Measurements from ENCODE around the gene TBC1D2B. TPM values are rescaled to one million over a fixed set of nuclear protein-coding genes. Genes with fewer than 3 reads are reported as not detected.

Gene TBC1D2B
- total and polyA plus RNA-seq, 8 donors: 37.6 to 64.9 (median 49.2) TPM

DNA sequence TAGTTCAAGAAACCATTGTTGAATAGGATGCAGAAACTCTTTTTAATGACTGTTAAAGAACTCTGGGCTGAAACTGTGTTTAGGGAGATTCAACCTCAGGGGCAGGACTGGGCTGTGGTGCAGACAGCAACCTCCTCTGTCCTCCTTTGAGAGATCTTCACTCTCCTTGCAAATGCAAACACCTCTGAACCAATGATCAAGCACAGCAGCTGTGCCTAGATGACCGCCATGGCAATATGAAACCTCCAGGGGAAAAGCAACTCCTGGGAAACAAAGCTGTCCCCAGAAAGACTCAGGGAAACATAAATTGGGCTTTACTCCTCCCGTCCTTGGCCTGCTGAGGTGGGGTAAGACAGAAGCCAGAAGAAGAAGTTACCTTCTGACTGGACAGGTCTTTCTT, 52.6 kb downstream of the TBC1D2B start:
- H3K4me3 ChIP-seq: no peak overlapping the region
- intact Hi-C loops (cut with DNase I): no loop called here
- H3K4me1 ChIP-seq: peaks cover 20 to 37% of the 10 kb centered on the region in 2 donors
- H3K9me3 ChIP-seq: no peaks in the 10 kb centered on the region
- TF ChIP-seq, protein P1, sequence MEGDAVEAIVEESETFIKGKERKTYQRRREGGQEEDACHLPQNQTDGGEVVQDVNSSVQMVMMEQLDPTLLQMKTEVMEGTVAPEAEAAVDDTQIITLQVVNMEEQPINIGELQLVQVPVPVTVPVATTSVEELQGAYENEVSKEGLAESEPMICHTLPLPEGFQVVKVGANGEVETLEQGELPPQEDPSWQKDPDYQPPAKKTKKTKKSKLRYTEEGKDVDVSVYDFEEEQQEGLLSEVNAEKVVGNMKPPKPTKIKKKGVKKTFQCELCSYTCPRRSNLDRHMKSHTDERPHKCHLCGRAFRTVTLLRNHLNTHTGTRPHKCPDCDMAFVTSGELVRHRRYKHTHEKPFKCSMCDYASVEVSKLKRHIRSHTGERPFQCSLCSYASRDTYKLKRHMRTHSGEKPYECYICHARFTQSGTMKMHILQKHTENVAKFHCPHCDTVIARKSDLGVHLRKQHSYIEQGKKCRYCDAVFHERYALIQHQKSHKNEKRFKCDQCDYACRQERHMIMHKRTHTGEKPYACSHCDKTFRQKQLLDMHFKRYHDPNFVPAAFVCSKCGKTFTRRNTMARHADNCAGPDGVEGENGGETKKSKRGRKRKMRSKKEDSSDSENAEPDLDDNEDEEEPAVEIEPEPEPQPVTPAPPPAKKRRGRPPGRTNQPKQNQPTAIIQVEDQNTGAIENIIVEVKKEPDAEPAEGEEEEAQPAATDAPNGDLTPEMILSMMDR (IDR thresholded peaks at IDR 0.05): no peak
- peak overlapping the region; percentile 49 to 81 for H3K27ac ChIP-seq
- ATAC-seq (no peak), DNase-seq (no peak)
- H3K27me3 ChIP-seq: no peaks in the 10 kb centered on the region
- H3K36me3 ChIP-seq: peaks cover 5 to 89% of the 10 kb centered on the region in 2 donors

DNA sequence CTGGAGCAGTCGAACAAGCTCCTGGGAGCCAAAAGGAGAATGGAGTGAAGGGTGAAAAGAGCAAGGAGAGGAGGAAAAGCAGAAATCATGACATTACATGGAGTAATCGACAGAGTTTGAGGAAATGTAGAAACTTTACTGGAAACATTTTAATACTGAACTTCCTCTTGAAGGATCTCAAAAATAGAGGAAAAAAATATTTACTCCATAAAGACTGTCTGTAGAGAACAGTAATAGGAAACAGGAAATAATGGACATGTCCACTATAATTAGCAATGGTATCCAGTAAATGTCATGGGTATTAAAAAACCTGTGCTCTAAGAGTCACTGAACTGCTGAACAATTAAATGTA, 53.0 kb downstream of the TBC1D2B start:
- Histone ChIP-seq H3K4me1 (peaks cover 20 to 40% of the 10 kb centered on the region in 2 donors), H3K27me3 (no peaks in the 10 kb centered on the region), H3K4me3 (no peak overlapping the region), H3K9me3 (no peaks in the 10 kb centered on the region), H3K27ac (peak overlapping the region; percentile 49 to 81), H3K36me3 (peaks cover 2 to 85% of the 10 kb centered on the region in 2 donors)
- intact Hi-C loops (cut with DNase I): no loop called here
- ATAC-seq: peak; percentile 15
- TF ChIP-seq, protein P1 (IDR thresholded peaks at IDR 0.05): no peak
- no peak for DNase-seq

DNA sequence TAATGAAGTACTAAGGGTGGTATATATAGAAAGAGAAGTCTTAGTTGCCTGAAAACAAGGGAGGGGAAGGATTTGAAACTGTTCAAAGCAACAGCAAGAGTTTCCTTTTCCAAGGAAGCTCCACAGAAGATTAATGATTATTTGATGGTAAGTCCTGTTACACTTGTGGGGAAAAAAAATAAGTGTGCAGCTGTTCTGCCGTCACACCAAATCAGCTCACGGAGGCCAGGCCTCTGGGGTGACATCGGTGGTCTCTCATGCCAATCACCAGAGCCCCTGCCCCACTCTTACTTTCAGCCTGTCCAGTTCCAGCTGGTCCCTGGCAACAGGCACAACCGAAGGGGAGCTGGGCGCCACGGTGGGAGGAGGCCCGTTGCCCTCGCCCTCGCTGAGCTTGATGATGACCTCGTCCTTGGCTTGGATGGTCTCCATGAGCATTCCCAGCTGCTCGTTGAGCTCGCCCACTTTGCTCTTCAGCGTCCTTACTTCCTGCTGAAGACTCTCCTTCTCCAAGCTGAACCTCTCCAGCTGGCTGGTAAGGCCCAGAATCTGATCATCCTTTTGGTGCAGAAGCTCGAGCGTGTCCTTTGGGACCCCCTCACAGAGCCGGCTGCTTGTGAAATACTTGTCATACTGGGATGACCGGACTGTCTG, 53.5 kb downstream of the TBC1D2B start:
- Histone ChIP-seq H3K4me3 (no peak overlapping the region), H3K4me1 (peaks cover 20 to 45% of the 10 kb centered on the region in 2 donors), H3K27ac (peak overlapping the region; percentile 49 to 81), H3K27me3 (no peaks in the 10 kb centered on the region), H3K9me3 (no peaks in the 10 kb centered on the region), H3K36me3 (peaks cover 0 to 80% of the 10 kb centered on the region in 2 donors)
- DNase-seq: peak in 3 of 4 donors; percentile 76 to 85 (median 76)
- intact Hi-C loops (cut with DNase I): no loop called here
- peak; percentile 37 for ATAC-seq
- TF ChIP-seq, protein P1 (IDR thresholded peaks at IDR 0.05): no peak

DNA sequence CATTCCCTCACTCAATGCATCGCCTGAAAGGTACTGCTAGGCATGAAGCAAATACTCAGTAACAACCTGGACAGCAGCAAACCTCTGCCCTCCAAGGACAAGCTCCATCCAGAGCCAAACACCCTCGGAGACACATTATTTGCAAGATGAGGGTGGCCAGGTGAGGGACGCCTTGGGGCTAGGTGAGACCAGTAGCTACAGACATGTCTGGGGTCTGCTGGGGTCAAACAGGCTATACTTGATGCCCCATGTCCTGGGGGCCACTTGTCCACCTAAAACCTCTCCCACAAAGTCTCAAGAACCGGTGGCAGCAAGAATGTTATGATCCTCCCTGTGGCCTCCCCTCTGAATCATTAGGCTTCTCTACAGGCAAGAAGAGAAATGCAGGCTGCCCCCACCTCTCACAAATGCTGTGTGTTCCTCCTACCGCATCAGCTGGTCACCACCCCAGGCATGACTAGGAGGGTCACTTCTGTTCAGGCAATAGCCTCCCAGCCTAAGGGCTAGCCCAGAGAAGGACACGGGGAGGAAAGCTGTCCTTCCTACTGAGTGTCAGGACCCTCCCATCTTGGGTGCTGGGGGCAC, 54.3 kb downstream of the TBC1D2B start:
- peaks cover 20 to 53% of the 10 kb centered on the region in 2 donors for H3K4me1 ChIP-seq
- intact Hi-C loops (cut with DNase I): no loop called here
- H3K27ac ChIP-seq: peak overlapping the region; percentile 49 to 81
- ATAC-seq (no peak), DNase-seq (no peak)
- H3K9me3 ChIP-seq: no peaks in the 10 kb centered on the region
- no peak overlapping the region for H3K4me3 ChIP-seq
- TF ChIP-seq, protein P1 (IDR thresholded peaks at IDR 0.05): no peak
- H3K36me3 ChIP-seq: peaks cover 0 to 73% of the 10 kb centered on the region in 2 donors
- H3K27me3 ChIP-seq: no peaks in the 10 kb centered on the region

DNA sequence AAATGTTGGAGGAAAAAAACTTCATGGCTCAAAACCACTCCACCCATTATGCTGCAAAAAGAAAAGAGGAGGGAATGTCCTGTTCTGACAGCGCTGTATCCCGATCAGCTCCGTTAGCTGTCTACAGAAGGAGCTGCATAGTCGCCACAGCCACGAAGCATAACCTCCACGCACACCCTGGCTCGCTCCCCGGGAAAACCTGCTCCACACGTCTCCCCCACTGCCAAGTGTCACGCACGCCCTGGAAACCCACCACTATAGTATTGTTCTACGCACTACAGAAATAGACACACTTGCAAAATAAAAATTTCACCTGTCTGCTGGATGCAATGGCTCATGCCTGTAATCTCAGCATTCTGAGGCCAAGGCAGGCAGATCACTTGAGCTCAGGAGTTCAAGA, 55.8 kb downstream of the TBC1D2B start:
- DNase-seq: no peak
- Histone ChIP-seq H3K9me3 (no peaks in the 10 kb centered on the region), H3K36me3 (peaks cover 0 to 64% of the 10 kb centered on the region in 2 donors), H3K27me3 (no peaks in the 10 kb centered on the region), H3K4me1 (peaks cover 20 to 54% of the 10 kb centered on the region in 2 donors), H3K27ac (peak overlapping the region in 1 of 2 donors; percentile 50), H3K4me3 (no peak overlapping the region)
- intact Hi-C loops (cut with DNase I): no loop called here
- TF ChIP-seq, protein P1 (IDR thresholded peaks at IDR 0.05): no peak
- no peak for ATAC-seq

All from left lung (tissue), 10 donors.